DOHH2 (cell line): ENCODE results near the gene FBXO24.

Experiments
- H3F3A ChIP-seq: fragments of 200-600 bp; sonication (generic), shearing (Covaris generic); 2 replicates; pipeline ENCODE4 v1.6.0; 2016; ENCODE audit warnings: antibody characterized with exemption, mild to moderate bottlenecking; ENCODE audit not compliant: control insufficient read depth, insufficient read depth
- H3K27ac ChIP-seq: fragments of 200-600 bp; sonication (generic); 2 replicates; pipeline ENCODE4 v1.5.1; 2014; ENCODE audit warnings: low read depth, mild to moderate bottlenecking, low read length, moderate library complexity
- H3K27me3 ChIP-seq: fragments of 200-600 bp; sonication (generic); 2 replicates; pipeline ENCODE4 v1.6.1; 2014; ENCODE audit warnings: mild to moderate bottlenecking, low read length, mixed read lengths; ENCODE audit not compliant: control insufficient read depth
- H3K36me3 ChIP-seq: fragments of 200-600 bp; sonication (generic); 2 replicates; pipeline ENCODE4 v1.6.1; 2014; ENCODE audit warnings: mild to moderate bottlenecking, low read length, moderate library complexity, mixed read lengths; ENCODE audit not compliant: control insufficient read depth
- H3K4me1 ChIP-seq: fragments of 200-600 bp; sonication (generic); 2 replicates; pipeline ENCODE4 v1.6.1; 2014; ENCODE audit warnings: mild to moderate bottlenecking, low read length, mixed read lengths; ENCODE audit not compliant: control insufficient read depth
- H3K4me2 ChIP-seq: fragments of 200-600 bp; sonication (generic); 2 replicates; pipeline ENCODE4 v1.6.0; 2014; ENCODE audit warnings: mild to moderate bottlenecking, low read length, moderate library complexity
- H3K4me3 ChIP-seq: fragments of 200-600 bp; sonication (generic); 2 replicates; pipeline ENCODE4 v1.5.1; 2014; ENCODE audit warnings: mild to moderate bottlenecking, low read length, mixed read lengths
- H3K79me2 ChIP-seq: fragments of 200-600 bp; sonication (generic); 2 replicates; pipeline ENCODE4 v1.6.1; 2014; ENCODE audit warnings: mild to moderate bottlenecking, low read length, mixed read lengths; ENCODE audit not compliant: control insufficient read depth
- H3K9me2 ChIP-seq: fragments of 200-600 bp; sonication (generic); replicated peaks from 2 replicates; pipeline ENCODE4 v1.6.1; 2014; ENCODE audit warnings: mild to moderate bottlenecking, low read length, mixed read lengths; ENCODE audit not compliant: control insufficient read depth
- H3K9me3 ChIP-seq: fragments of 200-600 bp; sonication (generic); 2 replicates; pipeline ENCODE4 v1.6.1; 2014; ENCODE audit warnings: antibody characterized with exemption, low read length, mixed read lengths; ENCODE audit not compliant: control insufficient read depth, insufficient read depth
- H4K20me1 ChIP-seq: fragments of 200-600 bp; sonication (generic); 2 replicates; pipeline ENCODE4 v1.6.0; 2014; ENCODE audit warnings: low read depth, mild to moderate bottlenecking, antibody characterized with exemption, low read length, moderate library complexity; ENCODE audit not compliant: control insufficient read depth, insufficient read depth
- EZH2phosphoT487 ChIP-seq: fragments of 200-600 bp; sonication (generic); IDR thresholded peaks from 2 replicates; pipeline ENCODE4 v1.6.1; 2017; ENCODE audit warnings: borderline replicate concordance, mild to moderate bottlenecking, antibody characterized with exemption, low read length, moderate library complexity, mixed read lengths
- TF ChIP-seq, protein P1 (sequence below): fragments of 200-600 bp; sonication (generic); IDR thresholded peaks from one replicate; pipeline ENCODE4 v1.5.1; 2014; ENCODE audit warnings: antibody characterized with exemption, mild to moderate bottlenecking, low read depth, low read length; ENCODE audit not compliant: poor library complexity, severe bottlenecking

Gene FBXO24

DNA sequence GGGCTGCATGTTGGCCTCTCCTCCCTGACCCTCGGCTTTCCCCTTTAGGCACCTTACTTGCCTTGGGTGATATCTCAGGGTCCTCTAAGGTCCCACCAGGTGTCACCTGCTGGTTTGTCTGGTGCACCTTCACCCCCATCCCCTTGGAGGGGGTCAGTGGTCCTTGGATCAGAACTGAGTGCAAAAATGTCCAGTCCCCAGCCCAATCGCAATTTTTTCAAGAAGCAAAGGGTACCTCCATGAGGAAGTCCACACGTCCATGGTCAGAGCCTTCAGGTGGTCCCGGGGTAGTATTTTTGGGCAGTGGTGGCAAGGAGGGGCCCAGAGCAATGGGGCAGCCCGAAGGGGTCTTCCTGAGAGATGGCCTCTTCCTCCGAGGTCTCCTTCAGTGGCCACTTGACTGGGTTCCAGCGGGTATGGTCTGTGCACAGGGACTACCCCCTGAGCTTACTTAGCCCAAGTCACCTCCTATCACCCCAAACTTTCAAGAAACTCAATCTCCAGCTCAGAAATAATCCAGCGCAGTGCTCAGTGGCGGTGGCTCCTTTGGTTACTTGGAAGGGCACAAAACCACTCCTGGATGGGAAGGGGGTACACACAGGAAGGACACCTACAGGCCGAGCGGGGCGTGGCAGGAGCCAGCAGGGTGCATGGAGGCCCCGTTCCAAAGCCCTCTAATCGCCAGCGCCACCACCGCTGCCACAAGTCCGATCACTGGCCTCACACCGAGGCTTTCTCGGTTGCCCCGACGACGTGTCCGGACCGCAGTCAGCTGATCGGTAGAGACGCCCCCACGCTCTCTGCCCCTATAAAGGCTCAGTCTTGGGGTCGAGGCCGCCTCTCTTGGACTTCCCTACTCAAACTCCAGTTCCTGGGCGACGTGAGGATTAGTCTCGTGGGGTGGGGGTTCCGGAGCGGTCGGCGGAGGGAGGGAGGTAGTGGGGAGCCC, 17.0 kb upstream of the FBXO24 start:
- peaks cover 5% of the 10 kb centered on the region; the same call in 1 of the 2 replicates for H4K20me1 ChIP-seq
- H3K4me2 ChIP-seq: peak overlapping the region; percentile 68
- peaks cover 11% of the 10 kb centered on the region for H3K27me3 ChIP-seq
- no peaks in the 10 kb centered on the region for H3K9me2 ChIP-seq
- TF ChIP-seq, protein P1, sequence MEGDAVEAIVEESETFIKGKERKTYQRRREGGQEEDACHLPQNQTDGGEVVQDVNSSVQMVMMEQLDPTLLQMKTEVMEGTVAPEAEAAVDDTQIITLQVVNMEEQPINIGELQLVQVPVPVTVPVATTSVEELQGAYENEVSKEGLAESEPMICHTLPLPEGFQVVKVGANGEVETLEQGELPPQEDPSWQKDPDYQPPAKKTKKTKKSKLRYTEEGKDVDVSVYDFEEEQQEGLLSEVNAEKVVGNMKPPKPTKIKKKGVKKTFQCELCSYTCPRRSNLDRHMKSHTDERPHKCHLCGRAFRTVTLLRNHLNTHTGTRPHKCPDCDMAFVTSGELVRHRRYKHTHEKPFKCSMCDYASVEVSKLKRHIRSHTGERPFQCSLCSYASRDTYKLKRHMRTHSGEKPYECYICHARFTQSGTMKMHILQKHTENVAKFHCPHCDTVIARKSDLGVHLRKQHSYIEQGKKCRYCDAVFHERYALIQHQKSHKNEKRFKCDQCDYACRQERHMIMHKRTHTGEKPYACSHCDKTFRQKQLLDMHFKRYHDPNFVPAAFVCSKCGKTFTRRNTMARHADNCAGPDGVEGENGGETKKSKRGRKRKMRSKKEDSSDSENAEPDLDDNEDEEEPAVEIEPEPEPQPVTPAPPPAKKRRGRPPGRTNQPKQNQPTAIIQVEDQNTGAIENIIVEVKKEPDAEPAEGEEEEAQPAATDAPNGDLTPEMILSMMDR: peak; percentile 78
- TF ChIP-seq EZH2phosphoT487: no peak
- peaks cover 35% of the 10 kb centered on the region for H3K4me1 ChIP-seq
- peaks cover 3% of the 10 kb centered on the region; the same call in 1 of the 2 replicates for H3K36me3 ChIP-seq
- no peaks in the 10 kb centered on the region for H3K79me2 ChIP-seq
- peak overlapping the region; percentile 47 for H3K4me3 ChIP-seq
- H3F3A ChIP-seq: no peaks in the 10 kb centered on the region
- no peak overlapping the region for H3K27ac ChIP-seq
- H3K9me3 ChIP-seq: no peaks in the 10 kb centered on the region

DNA sequence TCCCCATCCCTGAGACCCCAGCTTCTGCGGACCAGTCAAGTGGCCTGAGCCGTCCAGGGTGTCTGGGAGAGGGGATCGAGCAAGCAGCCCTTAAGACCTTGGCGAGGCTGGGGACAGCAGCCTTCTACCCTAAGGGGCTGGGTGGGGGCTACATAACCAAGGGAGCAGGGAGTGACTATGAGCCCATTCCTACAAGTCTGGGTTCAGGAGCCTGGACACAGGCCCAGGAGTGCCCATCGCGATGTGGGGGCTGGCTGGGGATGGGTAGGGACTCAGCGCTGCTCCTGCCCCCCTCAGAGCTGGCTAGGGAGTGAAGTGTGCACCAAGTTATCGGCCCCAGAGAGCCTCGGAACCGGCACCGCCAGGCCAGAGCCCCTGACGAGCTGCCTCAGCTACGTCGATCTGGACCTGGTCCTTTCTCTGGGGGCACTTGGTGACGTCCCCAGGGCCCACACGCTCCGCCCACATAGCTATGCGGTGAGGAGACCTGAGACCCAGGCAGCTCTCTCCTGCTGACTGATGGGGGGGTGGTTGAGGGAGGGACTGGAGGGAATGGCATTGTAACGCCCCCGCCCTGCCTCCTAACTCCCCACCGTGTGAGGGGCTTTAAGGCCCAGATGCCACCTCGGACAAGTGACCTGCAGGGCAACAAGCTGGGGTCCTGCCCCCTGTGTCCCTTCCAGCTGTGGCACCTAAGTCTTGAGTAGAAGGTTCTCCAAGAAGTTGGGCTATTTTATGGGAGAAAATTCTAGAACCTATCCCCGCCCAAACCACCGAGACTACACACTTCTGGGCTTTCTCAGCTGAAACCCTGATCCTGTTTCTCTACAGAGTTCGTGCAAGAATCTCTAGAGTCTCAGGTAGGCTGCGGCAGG, 14.9 kb upstream of the FBXO24 start:
- no peaks in the 10 kb centered on the region for H3K79me2 ChIP-seq
- no peak overlapping the region for H3K27ac ChIP-seq
- no peaks in the 10 kb centered on the region for H3F3A ChIP-seq
- peaks cover 11% of the 10 kb centered on the region for H3K27me3 ChIP-seq
- no peak for TF ChIP-seq EZH2phosphoT487
- TF ChIP-seq, protein P1: no peak
- H3K9me3 ChIP-seq: no peaks in the 10 kb centered on the region
- H3K4me1 ChIP-seq: peaks cover 34% of the 10 kb centered on the region
- H3K4me3 ChIP-seq: no peak overlapping the region
- no peaks in the 10 kb centered on the region for H3K9me2 ChIP-seq
- H4K20me1 ChIP-seq: peaks cover 5% of the 10 kb centered on the region; the same call in 1 of the 2 replicates
- peaks cover 18% of the 10 kb centered on the region for H3K36me3 ChIP-seq
- no peak overlapping the region for H3K4me2 ChIP-seq

DNA sequence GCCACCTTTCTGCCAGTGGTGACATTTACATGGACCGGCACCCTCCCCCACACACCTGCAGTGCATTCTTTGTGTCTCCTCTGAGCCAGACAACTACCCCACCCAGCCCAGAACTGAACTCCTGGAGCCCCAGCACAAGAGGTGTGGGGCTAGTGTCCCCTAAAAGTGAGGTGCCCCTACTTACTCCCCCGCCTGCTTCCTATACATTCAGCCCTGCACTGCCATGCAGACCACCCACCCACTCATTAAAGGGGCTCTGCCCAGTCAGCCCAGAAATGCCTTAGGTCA, 14.4 kb upstream of the FBXO24 start:
- peaks cover 24% of the 10 kb centered on the region for H3K36me3 ChIP-seq
- no peak overlapping the region for H3K4me3 ChIP-seq
- H3K4me2 ChIP-seq: no peak overlapping the region
- H3K4me1 ChIP-seq: peaks cover 34% of the 10 kb centered on the region
- TF ChIP-seq EZH2phosphoT487: no peak
- TF ChIP-seq, protein P1: no peak
- H4K20me1 ChIP-seq: peaks cover 5% of the 10 kb centered on the region; the same call in 1 of the 2 replicates
- no peaks in the 10 kb centered on the region for H3K9me3 ChIP-seq
- no peaks in the 10 kb centered on the region for H3F3A ChIP-seq
- no peaks in the 10 kb centered on the region for H3K79me2 ChIP-seq
- no peaks in the 10 kb centered on the region for H3K9me2 ChIP-seq
- peaks cover 11% of the 10 kb centered on the region for H3K27me3 ChIP-seq
- H3K27ac ChIP-seq: no peak overlapping the region
